Iris pigment epithelial cell (primary cell): Measurements from ENCODE around the gene RFXANK.
"Not testable (repeated sequence)": the region's sequence is repeated elsewhere in the genome, so short reads cannot be mapped to it uniquely, and the experiment has no call there.

Experiments used
- DNase-seq: peaks from one replicate; pipeline ENCODE4 v3.0.0-alpha.2; 2011; ENCODE audit warnings: low read depth

RFXANK gene

DNA sequence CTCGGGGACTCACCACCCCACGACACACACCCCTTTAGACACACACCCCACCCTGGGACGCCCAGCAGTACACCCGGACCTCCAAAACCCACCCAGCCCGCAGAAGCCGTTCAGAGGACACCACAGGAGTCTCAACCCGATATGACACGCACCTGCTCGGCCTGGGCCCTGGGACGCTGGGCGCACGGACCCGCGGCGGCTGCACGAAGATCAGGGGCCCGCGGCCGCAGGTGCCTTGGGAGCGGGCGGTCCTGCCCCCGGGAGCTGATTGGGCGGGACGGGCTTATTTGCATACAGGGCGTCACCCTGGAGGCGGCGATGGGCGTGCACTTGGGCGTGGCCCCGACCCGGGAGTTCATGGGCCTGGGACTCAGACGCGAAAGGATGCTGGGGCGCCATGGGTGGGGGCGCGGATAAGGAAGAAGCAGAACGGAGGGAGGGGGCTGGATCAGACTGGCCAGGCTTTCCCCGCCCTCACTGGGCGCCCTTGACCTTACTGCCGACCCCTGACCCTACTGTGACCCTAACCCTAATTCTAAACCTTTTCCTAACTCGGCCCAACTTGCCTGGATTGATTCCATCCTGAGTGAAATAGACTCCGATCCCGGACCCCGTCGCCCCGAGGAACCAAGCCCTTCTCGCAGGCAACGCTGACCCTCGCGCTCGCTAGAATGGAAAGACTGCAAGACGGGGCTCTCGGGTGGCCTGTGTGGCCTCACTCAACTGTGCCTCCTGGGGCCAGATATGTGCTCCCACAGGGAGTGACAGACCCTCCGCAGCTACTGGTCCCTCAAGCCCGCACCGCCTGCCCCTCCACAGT, 21.8 kb upstream of the RFXANK start, which contains the start of gene MEF2B:
Gene MEF2B (minus strand): TSS at position 211 of the 820 bp plus-strand sequence. CDS start 19,528 bp downstream, outside the sequence.
- DNase-seq: peak; percentile 74

DNA sequence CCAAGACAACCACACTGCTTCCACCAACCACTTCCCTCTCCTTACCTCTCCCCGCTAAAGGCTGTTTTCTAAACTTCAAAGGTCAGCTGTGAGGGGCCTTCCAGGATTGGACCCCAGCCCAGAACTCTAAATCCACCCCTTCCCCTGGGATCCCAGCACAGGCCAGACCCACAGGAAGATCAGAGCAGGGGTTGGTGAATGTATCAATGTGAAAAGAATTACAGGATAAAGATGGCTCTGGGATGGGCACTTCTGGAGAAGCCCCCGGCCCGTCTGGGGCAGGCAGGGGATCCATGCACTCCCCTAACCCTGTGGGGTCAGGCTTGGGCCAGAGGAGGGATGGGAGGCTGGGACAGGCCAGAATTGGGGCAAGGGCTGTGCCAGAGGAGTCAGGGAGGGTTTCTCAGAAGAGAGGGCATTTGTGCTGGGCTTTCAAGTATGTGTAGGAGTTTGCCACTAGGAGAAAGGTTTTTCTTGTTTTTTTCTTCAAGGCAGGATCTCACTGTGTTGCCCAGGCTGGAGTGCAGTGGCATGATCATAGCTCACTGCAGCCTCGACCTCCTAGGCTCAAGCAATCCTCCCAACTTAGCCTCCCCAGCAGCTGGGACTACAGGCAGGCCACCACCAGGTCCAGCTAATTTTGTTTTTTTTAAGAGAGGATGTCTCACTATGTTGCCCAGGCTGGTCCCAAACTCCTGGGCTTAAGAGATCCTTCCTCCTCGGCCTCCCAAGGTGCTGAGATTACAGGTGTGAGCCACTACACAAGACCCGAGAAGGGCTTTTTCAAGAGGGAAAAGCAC, 21.0 kb upstream of the RFXANK start:
- no peak for DNase-seq

DNA sequence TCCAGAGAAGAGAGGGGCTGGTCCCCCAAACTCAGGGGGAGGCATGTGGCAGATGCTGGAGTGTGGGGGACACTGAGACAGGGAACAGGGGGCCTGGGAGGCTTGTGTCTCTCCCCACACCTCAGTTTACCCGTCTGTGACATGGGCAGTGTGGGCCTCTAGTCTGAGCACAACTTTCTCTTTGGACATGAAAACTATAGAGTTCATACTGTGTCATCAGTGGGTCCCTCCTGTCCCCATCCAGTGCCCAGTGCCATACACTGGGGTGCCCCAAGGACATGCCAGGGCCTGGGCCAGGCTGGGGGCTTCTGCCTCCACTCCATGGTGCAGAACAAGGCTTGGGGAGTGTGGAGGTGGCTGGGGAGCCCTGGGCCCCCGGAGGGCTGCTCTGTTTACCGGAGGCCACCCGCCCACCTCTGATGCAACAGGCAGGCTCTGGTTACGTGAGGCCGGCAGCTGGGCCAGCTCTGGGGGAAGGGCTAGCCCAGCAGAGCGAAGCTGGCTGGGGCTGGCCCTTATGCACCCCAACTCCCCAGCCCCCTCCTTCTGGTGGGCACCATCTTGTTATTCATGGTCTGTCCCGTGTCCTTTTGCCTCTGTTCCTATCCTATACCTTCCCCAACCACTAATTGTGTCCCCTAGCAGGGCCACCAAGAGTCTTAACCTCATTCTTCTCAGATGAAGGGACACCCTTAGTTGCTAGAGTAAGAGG, 20.1 kb upstream of the RFXANK start:
- DNase-seq: peak; percentile 79

DNA sequence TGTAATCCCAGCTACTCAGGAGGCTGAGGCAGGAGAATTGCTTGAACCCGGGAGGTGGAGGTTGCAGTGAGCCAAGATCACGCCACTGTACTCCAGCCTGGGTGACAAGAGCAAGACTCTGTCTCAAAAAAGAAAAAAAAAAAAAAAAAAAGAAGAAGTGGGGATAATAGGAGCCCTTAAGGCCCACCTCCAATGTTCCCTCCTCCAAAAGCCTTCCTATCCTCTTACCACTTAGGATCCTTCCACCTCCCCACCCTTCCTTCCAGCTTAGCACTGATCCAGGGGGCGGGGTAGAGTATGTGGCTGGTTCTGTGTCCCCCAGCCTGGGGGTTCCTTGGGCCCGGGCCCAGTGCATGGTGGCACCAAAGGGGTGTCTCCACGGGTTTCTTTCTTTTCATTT, 18.8 kb upstream of the RFXANK start:
- DNase-seq: not testable (repeated sequence)

DNA sequence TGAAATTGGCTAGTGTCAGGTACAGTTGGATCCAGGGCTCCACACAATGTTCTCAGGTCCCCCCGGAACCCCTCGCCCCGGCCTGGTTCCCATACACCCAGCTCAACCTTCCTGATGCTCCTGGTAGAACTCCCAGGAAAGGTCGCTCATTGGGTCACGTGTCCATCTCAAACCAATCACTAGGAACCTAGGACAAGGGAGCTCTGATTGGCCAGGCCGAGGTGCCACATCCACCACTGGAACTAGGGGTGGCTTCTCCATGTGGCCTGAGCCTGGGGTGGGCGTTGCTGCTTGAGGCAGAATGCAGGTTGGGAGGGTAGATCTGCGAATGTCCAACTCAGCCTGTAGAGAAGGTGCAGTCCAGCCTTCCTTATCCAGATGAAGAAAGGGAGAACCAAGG, 15.1 kb upstream of the RFXANK start:
- DNase-seq: no peak

DNA sequence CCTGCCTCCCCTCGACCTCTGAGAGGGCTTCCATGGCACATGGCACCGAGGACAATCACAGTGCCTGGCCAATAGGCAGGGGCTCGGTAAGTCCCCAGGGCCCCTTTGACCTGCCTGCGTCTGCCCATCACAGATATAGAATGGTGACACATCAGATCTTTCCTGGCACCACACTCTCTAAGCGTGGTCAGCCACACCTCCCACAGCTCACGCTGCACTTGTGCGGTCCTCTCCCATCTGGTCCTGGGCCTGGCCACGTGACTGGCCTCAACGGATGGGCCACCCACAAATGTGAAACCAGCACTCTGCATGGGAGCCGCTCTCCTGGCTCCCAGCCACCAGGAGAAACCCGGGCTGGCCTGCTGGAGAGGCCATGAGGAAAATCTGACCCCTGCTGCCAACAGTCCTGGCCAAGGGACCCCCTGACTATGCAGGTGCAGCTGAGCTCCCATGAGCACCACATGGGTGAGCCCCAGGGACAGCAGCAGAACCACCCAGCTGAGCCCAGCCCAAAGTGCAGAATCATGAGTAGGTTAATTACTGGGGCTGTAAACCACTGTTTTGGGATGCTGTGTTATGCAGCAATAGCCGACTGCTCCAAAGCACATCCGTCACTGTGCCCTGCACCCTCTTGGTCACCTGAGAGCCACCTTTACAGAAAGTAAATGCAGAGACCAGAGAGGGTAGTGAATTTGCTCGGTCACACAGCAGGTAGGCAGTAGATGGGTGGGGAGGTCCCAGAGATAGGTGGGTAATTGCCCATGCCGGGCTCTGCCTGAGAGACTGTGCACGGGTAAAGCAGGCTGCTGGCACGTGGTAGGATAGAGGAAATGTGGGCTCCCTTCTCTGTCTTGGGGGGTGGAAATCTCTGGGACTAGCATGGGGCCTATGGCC, 12.3 kb upstream of the RFXANK start:
- DNase-seq: peak; percentile 21

DNA sequence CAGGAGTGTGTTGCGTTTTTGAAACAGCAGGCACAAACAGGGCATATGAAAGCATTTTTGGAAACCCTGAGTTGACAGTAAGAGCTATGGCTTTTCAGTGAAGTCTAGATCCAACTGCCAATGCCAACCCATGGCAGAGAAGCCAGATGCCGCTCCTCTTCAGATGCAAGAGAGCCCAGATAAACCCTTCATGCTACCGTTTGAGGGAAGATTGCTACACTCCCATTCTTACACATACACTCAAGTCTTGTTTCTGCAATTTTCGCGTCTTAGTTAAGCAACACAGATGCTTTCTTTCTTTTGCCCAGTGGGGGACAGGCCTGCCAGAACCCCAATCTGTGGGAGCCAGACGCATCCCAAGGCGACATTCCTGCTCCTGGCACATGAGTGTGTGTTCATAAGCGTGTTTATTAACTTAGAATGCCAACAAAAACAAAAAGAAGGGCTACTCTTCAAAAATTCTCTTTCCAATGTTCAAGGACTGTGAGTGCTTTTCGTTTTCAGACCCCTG, 10.5 kb upstream of the RFXANK start:
- no peak for DNase-seq

DNA sequence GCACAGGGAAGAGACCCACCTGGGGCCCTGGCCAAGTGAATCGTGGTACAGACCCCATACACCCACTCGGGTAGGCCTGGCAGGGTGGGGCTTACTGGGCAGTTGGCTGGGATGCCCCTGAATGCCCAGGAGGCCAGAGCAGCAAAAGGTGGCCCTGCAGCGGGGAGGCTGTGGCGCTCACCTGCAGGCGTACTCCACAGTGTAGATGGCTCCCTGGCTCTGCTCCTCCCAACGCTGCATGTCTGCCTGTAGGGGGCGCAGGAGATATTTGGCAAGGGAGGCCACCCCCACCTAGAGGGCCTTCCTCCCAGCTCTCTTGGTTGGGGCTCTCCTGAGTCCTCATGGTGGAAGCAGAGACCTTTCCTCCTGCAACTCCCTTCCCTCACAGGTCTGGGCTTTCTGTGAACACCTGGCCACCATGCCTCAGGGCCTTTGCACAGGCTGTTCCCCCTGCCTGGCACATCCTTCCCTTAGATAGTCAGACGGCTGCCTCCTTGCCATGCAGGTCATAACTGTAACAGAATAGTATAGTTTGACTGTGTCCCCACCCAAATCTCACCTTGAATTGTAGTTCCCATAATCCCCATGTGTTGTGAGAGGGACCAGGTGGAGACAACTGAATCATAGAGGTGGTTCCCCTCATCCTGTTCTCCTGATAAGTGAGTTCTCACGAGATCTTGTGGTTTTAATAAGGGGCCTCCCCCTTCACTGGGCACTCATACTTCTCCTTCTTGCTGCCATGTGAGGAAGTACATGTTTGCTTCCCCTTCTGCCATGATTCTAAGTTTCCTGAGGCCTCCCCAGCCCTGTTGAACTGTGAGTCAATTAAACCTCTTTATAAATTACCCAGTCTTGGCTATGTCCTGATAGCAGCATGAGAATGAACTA, 6.0 kb upstream of the RFXANK start:
- DNase-seq: peak; percentile 53

DNA sequence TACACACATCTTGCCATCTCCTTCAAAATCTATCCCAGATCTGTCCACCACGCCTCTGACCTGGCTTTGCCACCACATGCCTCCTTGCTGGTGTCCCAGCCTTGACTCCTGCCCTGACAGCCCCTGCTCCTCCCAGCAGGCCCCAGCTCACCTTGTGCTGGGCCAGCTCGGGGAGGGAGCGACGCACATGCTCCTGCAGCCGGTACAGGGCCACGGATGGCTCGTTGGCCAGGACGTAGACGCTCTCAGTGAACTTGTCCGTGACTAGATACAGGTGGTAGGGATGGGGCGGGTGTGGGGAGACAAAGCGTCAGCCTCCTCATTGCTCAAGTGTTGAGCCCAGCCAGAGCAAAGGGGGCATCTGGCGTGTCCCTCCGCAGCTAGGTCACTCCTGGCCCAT, 5.3 kb upstream of the RFXANK start:
- DNase-seq: no peak

DNA sequence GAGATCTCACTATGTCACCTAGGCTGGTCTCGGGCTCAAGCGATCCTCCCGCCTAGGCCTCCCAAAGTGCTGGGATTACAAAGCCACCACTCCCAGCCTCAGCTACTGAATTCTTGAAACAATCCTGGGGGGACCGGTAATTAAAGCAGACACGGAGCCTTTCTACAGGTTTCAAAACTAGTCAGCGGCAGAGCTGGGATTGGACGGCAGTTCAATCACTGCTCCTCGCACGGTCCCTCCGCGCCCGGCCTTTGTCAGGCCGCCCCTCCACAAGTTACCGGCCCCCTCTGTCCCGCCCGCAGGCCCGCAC, 335 bp upstream of the RFXANK start:
- no peak for DNase-seq

DNA sequence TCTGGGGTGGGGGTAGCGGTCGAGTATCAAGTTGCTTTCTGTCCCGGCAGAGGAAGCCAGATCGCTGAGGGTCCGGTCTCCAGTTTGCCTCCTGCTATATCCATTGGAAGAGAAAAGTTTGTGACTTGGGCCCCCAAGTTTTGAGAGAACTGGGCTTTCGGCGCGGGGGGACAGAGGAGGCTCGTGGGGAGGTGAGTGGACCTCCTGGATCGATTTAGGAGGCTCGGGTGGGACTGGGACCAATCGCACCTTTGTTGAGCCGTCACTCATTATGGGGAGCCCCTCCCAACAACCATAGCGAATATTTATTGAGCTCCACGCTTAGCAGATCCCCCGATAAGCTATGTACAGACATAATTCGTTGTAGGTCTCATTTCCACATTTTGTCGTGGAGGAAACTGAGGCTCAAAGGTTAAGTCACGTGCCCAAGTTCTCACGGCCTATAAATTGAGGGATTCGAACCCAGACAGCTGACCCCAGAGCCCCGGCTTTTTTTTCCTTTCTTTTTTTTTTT, 909 bp downstream of the RFXANK start:
- DNase-seq: no peak

DNA sequence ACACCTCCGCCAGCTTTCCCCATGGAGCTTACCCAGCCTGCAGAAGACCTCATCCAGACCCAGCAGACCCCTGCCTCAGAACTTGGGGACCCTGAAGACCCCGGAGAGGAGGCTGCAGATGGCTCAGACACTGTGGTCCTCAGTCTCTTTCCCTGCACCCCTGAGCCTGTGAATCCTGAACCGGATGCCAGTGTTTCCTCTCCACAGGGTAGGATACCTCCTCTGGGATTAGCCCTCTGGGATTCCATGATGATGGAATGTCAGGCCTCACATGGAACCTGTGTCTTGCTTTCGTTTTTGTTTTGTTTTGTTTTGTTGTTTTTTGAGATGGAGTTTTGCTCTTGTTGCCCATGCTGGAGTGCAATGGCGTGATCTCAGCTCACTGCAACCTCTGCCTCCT, 1.9 kb downstream of the RFXANK start:
- no peak for DNase-seq

DNA sequence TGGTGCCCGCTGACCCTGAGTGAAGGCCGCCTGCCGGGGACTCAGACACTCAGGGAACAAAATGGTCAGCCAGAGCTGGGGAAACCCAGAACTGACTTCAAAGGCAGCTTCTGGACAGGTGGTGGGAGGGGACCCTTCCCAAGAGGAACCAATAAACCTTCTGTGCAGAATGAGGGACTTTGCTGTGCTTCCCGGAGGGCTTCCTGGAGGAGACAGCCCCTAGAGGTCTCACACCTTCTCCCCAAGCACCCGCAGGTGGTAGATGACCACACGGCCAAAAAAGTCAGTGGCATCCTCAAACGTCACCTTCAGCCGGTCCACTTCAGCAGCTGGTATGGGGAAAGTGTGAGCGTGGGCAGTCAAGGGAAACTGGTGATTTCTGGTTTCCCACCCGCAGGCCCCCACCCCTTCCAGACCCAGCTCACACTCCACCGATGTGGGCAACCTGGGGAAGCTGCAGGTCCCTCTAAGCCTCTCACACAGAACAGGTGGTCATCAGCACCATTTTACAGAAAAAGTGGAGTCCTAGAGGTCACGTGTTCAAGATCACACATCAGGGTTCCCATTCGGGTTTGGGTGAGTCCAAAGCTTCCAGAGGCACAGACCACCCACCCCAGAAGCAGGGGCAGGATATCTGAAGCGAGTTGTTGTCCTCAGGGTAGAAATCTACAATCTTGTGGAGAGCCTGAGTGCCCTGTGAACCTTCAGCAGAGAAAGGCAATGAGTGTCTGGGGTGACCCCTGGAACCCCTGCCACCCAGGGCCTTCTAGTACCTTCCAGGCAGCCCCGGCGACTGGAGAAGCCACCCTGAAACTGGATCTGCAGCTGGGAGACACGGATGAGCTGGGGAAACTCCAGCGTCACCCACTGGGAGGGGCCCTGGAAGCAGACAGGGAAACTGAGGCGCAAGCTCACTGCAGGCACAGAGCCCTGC, 9.9 kb downstream of the RFXANK start:
- no peak for DNase-seq

DNA sequence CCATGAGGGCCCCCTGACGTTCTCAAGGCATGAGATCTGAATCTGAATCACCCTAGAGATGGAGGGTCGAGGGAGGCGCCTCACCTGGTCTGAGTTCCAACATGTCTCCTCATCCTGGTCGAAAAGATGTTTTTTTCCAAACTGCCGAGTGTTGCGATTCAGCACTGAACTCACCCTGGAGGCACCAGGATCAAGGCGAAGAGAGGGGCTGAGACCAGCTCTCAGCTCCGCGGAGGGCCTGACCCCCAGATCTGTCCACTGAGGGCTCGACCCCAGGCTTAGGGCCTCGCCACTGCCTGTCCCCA, 10.6 kb downstream of the RFXANK start:
- DNase-seq: no peak

DNA sequence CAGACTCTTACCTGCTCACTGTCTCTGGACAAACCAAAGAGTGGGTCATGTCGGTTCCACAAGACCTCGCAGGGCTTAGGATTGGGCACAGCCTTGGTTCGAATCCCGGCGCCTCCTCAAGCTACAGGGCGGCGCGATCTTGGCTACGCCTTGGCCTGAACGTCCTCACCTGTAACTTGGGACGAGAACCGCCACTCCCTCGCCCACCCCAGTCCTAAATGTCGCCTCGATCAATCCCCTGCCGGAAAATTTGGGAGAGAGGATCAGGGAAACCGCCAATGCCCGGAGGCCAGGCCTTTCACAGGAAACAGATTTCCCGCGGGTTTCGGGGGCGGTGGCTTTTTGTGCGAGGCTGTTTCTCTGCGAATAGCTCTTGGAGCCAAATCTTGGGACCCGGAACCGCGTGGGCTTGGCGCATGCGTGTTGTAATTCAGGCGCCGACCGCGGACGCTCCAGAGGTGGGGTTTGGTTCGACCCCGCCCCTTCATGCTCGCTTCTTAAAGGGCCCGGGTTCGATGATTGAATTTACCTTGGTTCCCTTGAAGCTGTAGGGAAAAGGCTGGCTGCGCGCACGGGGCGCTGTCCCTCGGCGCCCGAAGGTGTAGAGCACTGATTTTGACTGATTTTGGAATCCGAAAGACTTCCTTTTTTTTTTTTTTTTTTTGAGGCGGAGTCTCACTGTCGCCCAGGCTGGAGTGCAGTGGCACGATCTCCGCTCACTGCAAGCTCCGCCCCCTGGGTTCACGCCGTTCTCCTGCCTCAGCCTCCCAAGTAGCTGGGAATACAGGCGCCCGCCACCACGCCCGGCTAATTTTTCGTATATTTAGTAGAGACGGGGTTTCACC, 11.2 kb downstream of the RFXANK start, which contains the start of gene NR2C2AP:
Gene NR2C2AP (minus strand): TSS at position 403 of the 845 bp plus-strand sequence. CDS start 354 bp downstream, at position 49.
- DNase-seq: peak; percentile 85

DNA sequence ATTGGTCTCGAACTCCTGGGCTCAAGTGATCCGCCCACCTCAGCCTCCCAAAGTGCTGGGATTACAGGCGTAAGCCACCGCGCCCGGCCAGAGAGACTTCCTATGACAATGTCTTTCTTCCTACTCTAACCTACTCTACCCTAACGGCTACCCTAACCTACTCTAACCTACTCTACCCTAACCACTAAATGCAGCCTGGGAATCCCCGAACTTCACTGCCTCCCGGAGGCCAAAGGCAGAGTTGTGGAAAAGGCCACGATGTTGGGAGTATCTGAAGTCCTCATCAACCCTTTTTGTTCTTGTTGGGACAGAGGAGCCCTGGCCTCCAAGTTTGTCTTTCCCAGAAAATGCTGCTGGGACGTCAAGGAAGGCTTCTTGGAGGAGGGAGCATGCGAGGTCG, 12.1 kb downstream of the RFXANK start:
- DNase-seq: no peak

DNA sequence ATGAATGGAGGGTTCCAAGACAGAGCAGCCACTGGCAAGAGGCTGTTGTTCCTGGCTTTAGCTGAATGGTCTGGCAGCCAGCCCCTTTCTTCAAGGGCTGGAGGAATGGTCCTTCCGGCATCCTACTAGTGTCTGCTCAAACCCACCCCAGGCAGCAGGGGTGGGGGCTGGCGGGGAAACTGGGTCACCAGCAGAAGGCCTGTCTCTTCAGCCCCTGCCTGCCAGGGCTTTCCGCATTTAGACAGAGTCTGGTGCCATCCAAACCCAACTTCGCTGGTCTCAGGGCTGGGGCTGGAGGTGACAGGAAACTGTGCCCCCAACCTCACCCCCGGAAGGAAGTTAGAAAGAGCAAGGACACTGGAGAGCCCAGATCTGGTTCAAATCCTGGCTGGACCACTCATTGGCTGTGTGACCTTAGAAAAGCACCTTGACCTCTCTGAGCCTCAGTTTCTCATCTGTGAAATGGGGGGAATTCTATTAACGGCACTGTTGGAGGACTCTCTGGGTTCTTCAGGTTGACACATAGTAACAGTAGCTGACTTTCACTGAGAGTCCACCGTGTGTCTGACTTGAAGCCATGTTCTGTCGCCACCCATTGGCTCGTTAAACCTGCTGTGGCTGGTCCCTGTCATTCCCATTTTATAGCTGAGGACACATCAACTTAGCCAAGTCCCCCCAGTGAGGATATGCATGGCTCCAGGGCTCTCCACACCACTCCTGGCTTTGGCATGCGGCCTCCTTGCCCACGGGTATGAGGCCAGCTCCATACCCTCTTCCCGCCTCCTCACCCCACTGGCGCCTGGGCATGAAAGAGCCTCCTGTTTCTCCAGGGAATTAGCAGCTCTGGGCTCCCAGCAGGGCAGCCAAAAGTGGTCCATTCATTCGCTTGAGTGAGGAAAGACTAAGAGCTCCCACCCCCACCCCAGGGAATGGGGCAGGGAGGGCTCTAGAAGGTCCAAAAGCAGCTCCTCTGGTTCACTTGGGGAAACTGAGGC, 13.7 kb downstream of the RFXANK start:
- no peak for DNase-seq
